AG04450 (cell line): Measurements from ENCODE around the gene PLPP4. TPM values are rescaled to one million over a fixed set of nuclear protein-coding genes. Genes with fewer than 3 reads are reported as not detected.

Source experiments
- CTCF ChIA-PET: fragments of 300-600, 350-600 bp; formaldehyde crosslinking; extraction: SDS; loops from one replicate; lab custom pipeline; 2022; ENCODE audit warnings: antibody characterized with exemption, inconsistent platforms; lab: Charles Lee
- POLR2A ChIA-PET: fragments of 350-600 bp; formaldehyde crosslinking; extraction: SDS; loops from one replicate; lab custom pipeline; 2021; ENCODE audit warnings: antibody characterized with exemption, inconsistent platforms; lab: Yijun Ruan, JAX
- DNase-seq: peaks from one replicate; pipeline ENCODE4 v3.0.0-alpha.2; 2011; ENCODE audit warnings: low read depth, low spot score
- H3K27ac ChIP-seq: one replicate; pipeline ENCODE4 v1.5.1; 2012; ENCODE audit warnings: low read depth, low read length, control low read depth
- H3K27me3 ChIP-seq: one replicate; pipeline ENCODE4 v1.6.0; 2012; ENCODE audit warnings: low read length; ENCODE audit not compliant: control insufficient read depth, insufficient read depth
- H3K4me3 ChIP-seq: 2 replicates; pipeline ENCODE4 v1.5.1; 2011; ENCODE audit warnings: mild to moderate bottlenecking, low read depth, low read length, control low read depth
- H3K9me3 ChIP-seq: 2 replicates; pipeline ENCODE4 v1.5.1; 2012; ENCODE audit warnings: low read length; ENCODE audit not compliant: control insufficient read depth, insufficient read depth
- polyA plus RNA-seq: library from polyadenylated mRNA; depleted of rRNA; stranded (reverse); fragments of >200 nt; gene quantifications from 2 replicates; pipeline ENCODE4 v1.2.3, GENCODE V29; 2011
- TF ChIP-seq, protein P1 (sequence below): IDR thresholded peaks from 2 replicates; pipeline ENCODE4 v1.5.1; 2011; ENCODE audit warnings: low read depth, low read length, control low read depth, inconsistent platforms

Gene PLPP4
- polyA plus RNA-seq, 1 experiment: not detected

DNA sequence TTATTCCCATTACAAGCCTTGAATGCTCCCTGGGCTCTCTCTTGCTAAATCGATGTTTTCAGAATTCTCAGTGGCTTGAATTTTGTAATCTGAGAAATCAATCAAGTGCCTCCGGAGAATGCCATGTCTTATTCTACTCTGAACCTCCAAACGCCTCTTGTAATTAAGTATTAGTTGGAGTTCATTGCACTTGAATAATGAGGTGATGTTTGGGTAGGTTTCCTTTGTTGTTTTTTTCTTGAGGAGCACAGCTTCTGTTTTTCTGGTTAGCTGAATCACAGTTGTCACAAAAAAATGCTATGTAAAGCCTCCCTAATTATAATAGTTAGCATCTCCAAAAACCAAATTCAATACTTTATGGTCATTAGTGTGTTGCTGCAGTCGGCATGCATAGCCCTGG, 100.3 kb downstream of the PLPP4 start:
- TF ChIP-seq, protein P1, sequence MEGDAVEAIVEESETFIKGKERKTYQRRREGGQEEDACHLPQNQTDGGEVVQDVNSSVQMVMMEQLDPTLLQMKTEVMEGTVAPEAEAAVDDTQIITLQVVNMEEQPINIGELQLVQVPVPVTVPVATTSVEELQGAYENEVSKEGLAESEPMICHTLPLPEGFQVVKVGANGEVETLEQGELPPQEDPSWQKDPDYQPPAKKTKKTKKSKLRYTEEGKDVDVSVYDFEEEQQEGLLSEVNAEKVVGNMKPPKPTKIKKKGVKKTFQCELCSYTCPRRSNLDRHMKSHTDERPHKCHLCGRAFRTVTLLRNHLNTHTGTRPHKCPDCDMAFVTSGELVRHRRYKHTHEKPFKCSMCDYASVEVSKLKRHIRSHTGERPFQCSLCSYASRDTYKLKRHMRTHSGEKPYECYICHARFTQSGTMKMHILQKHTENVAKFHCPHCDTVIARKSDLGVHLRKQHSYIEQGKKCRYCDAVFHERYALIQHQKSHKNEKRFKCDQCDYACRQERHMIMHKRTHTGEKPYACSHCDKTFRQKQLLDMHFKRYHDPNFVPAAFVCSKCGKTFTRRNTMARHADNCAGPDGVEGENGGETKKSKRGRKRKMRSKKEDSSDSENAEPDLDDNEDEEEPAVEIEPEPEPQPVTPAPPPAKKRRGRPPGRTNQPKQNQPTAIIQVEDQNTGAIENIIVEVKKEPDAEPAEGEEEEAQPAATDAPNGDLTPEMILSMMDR: no peak
- H3K4me3 ChIP-seq: no peak overlapping the region
- peaks cover 14% of the 10 kb centered on the region; the same call in 1 of the 2 replicates for H3K9me3 ChIP-seq
- CTCF ChIA-PET: no interaction called here
- no peak overlapping the region for H3K27ac ChIP-seq
- DNase-seq: no peak
- POLR2A ChIA-PET: no interaction called here
- H3K27me3 ChIP-seq: no peaks in the 10 kb centered on the region

DNA sequence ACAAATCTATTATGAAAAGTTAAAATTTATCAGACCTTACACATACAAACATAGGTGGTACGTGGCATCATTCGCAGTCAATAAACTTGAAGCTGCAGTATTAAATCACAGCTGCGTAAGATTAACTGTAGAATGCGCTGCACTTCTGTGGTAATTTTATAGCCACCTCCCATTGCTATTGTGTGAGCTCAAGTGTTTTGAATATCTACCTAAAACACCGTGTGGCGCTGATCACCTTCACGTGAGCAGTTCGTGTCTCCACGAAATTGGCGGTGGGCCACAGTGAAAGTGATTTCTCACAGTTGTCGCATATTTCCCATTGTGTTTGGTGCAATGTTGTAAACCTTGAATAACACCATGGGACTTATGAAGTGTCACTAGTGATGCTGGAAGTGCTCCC, 102.8 kb downstream of the PLPP4 start:
- DNase-seq: no peak
- Histone ChIP-seq H3K4me3 (no peak overlapping the region), H3K27me3 (no peaks in the 10 kb centered on the region), H3K27ac (no peak overlapping the region), H3K9me3 (peaks cover 14% of the 10 kb centered on the region)
- TF ChIP-seq, protein P1: no peak
- ChIA-PET CTCF (no interaction called here), POLR2A (no interaction called here)

DNA sequence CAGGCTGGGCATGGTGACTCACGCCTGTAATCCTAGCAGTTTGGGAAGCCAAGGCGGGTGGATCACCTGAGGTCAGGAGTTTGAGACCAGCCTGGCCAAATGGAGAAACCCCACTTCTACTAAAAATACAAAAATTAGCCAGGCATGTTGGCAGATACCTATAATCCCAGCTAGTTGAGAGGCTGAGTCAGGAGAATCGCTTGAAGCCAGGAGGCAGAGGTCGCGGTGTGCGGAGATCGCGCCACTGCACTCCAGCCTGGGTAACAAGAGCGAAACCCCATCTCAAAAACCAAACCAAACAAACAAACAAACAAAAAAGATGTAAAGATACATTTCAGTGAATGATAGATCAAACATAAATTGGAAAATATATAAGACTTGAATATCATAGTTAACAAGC, 105.9 kb downstream of the PLPP4 start:
- no peak for DNase-seq
- ChIA-PET POLR2A (no interaction called here), CTCF (no interaction called here)
- no peaks in the 10 kb centered on the region for H3K27me3 ChIP-seq
- peaks cover 12% of the 10 kb centered on the region for H3K9me3 ChIP-seq
- no peak overlapping the region for H3K27ac ChIP-seq
- H3K4me3 ChIP-seq: no peak overlapping the region
- TF ChIP-seq, protein P1: no peak

DNA sequence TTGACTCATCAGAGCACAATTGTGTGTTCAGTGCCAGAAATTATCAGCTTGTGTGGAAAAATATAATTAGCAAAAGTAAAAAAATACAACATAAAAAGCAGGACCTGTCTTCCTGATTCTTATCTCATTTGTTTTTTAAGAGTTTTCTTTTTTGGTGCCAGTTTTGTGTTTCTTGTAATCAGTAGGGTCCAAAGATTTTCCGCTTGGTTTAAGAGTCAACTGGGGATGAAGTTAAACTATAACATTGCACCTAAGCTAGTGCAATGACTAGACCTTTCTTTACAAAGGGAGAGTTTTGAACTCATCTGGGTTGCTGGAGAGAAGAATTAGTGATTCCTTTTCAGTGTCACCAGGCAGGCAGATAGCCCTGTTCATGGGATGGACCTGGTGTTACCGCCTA, 113.4 kb downstream of the PLPP4 start:
- Histone ChIP-seq H3K27ac (no peak overlapping the region), H3K4me3 (no peak overlapping the region), H3K9me3 (peaks cover 39% of the 10 kb centered on the region), H3K27me3 (no peaks in the 10 kb centered on the region)
- ChIA-PET CTCF (no interaction called here), POLR2A (no interaction called here)
- DNase-seq: no peak
- TF ChIP-seq, protein P1: no peak

DNA sequence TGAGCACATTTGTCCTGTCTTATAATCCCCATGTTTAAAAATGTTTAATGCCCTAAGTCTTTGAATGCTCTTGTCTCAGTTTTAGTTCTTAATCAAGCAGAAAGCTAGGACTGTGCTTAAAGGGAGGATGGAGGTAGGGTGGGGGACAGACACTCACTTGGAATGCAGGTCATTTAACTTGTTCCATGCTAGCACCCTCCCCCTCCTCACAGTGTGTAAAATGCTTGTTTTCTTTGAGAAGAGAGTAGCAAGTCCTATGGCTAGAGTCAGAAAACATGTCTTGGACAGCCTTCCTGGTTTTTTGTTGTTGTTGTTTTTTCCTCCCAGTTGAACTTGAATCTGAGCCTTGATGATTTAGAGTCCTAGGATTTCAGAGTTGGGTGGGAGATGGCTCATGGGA, 114.2 kb downstream of the PLPP4 start:
- no peak overlapping the region for H3K4me3 ChIP-seq
- TF ChIP-seq, protein P1: no peak
- DNase-seq: no peak
- no peak overlapping the region for H3K27ac ChIP-seq
- peaks cover 46% of the 10 kb centered on the region for H3K9me3 ChIP-seq
- ChIA-PET CTCF (no interaction called here), POLR2A (no interaction called here)
- no peaks in the 10 kb centered on the region for H3K27me3 ChIP-seq
